ENCODE measurements around the gene RAPGEF5. TPM values are rescaled to one million over a fixed set of nuclear protein-coding genes. Genes with fewer than 3 reads are reported as not detected.

RAPGEF5 gene
- total RNA-seq, 1 donor from 2014 or later: 0.70 TPM

DNA sequence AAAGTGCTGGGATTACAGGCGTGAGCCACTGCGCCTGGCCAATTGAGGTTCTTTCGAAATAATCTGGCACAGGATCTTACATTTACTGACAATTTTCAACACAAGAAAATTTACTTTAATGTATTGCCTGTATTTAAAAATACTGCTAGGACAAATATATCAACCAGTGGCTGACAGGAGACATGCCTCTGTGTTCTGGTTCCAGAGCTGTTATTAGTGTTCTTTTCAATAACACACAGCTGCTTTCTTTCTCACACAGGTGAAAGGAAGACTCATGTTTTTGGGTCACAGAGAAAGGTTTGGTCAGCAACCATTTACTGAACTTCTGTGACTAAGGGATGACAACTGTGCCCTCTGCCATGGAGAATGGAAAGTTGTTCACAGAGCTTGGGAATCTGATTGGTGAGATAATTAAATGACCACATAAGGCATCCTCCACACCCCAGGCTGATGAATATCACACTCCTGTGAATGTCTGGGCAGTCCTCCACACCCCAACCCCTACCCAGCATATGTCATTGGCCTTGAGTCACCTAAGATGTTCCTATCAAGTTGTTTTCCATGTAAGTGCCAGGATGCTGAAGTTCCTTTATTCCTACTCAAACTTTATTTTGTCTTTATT is 180.1 kb downstream of the RAPGEF5 start:
- no peaks in the 10 kb centered on the region for H3K9me3 Mint-ChIP-seq
- no peak overlapping the region for H3K4me3 Mint-ChIP-seq
- peaks cover 25% of the 10 kb centered on the region for H3K4me1 Mint-ChIP-seq (ENCODE audit: low read depth)
- no peaks in the 10 kb centered on the region for H3K36me3 Mint-ChIP-seq (ENCODE audit: low read depth)
- peaks cover 3% of the 10 kb centered on the region for H3K27me3 Mint-ChIP-seq (ENCODE audit: insufficient read depth)
- intact Hi-C loops (cut with micrococcal nuclease): no loop called here
- no peak overlapping the region for H3K27ac Mint-ChIP-seq
- no peak for DNase-seq (ENCODE audit: low spot score)

DNA sequence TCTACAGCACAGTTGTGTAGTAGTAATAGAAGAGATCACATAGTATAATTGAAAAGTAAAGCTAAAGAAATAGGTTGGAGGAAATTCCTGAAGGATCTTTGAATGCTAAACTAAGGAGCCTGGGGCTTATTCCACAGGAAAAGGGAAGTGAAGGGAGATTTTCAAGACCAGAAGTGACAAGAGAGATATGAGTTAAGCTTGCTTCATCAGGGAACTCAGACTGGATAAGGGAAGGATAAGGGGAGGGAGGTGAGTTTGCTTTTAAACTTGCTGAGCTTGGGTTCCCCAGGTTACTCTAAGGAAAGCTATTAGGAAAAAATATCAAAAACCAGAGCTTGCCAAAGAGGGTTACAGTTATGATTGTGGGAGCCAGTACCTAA is 182.4 kb downstream of the RAPGEF5 start:
- peak overlapping the region; percentile 24 for H3K4me3 Mint-ChIP-seq

DNA sequence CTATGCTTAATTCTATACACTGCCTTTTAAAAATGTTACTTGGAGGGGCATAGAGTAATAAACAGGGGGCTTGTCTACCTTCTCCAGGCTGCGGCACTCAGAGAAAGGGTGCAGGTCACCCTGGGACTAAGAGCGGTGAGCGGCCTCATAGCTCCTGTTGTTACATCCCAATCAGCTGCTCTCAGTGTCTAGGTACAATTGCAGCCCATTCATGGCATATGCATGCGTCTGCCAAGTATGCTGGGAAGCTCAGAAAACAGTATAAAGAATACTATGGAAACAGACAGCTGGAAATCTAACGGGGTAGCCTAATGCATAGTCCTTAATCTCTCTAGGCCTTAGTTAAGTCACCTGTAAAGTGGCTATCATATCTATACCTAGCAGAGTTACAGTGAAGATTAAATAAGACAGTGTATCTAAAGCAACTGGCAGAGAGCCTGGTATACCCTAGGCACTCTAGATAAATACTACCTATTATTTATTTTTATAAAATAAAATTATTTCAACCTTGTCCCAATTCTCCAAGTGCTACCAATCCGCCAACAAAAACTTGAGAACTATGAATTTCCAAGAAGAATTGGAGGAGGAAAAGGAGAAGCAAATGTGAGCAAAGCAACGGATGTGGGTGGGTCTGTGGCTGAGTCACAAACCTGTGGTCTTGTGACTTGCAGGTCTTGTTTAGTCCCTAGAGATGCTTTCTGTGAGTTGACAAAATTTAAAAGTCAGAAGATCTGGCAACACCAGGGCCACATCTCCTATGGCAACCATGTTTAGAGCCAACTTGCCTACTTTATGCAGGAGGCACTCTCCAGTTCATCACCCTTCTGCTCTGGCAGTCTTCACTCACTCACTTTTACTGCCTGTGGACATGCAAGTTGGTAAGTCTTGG is 183.0 kb downstream of the RAPGEF5 start:
- H3K4me3 Mint-ChIP-seq: peak overlapping the region; percentile 24
- H3K9me3 Mint-ChIP-seq: no peaks in the 10 kb centered on the region
- intact Hi-C loops (cut with micrococcal nuclease): no loop called here
- H3K4me1 Mint-ChIP-seq (ENCODE audit: low read depth): peaks cover 20% of the 10 kb centered on the region
- H3K27ac Mint-ChIP-seq: peak overlapping the region; percentile 57
- no peaks in the 10 kb centered on the region for H3K36me3 Mint-ChIP-seq (ENCODE audit: low read depth)
- peak; percentile 45 for DNase-seq (ENCODE audit: low spot score)
- H3K27me3 Mint-ChIP-seq (ENCODE audit: insufficient read depth): no peaks in the 10 kb centered on the region

More for the DNA sequence above, 182.4 kb downstream of the RAPGEF5 start:
- Mint-ChIP-seq H3K9me3 (no peaks in the 10 kb centered on the region), H3K27ac (peak overlapping the region; percentile 57), H3K4me1 (ENCODE audit: low read depth) (peaks cover 20% of the 10 kb centered on the region), H3K36me3 (ENCODE audit: low read depth) (no peaks in the 10 kb centered on the region), H3K27me3 (ENCODE audit: insufficient read depth) (peaks cover 3% of the 10 kb centered on the region)
- no peak for DNase-seq (ENCODE audit: low spot score)
- intact Hi-C loops (cut with micrococcal nuclease): no loop called here

DNA sequence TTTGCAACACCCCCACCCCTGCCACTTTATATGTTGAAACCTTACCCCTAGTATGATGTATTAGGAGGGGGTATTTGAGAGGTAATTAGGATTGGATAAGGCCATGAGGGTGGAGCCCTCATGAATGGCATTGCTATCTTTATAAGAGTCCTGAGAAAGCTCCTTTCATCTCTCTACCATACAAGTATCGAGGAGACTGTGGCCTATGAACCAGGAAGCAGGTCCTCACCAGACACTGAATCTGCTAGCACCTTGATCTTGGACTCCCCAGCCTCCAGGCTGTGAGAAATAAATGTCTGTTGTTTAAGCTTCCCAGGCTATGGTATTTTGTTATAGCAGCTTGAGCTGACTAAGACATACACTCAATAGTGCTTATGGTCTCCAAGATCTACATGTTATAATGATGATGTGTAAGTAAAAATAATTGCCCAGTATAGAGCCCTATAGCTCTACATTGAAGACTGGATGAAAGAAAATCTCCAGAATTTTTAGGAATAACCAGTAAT is 188.8 kb downstream of the RAPGEF5 start:
- Mint-ChIP-seq H3K36me3 (ENCODE audit: low read depth) (no peaks in the 10 kb centered on the region), H3K4me1 (ENCODE audit: low read depth) (peaks cover 3% of the 10 kb centered on the region), H3K4me3 (no peak overlapping the region), H3K27me3 (ENCODE audit: insufficient read depth) (no peaks in the 10 kb centered on the region), H3K9me3 (no peaks in the 10 kb centered on the region), H3K27ac (no peak overlapping the region)
- no peak for DNase-seq (ENCODE audit: low spot score)
- intact Hi-C loops (cut with micrococcal nuclease): loop anchor here (10.0 kb wide), 1 partner anchor 303 kb away; no protein-coding TSS in a partner anchor

DNA sequence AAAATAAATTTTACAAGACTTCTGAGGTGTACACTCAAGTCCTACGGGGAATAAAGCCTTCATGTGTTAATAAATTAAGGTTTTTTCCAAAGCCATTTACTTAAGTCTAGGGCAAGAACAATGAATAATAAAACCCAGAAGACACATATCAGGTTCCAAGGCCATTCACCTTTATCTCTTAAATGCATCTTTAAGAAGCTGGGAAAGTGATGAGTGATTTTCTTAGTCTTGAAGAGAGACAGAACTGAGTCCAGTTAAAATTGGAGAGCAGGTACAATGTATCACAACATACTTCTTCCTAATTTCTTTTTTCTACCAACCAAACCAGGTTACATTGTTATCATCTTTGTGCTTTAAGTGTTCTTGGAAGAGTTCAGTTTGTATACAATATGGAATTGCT is 189.5 kb downstream of the RAPGEF5 start:
- Mint-ChIP-seq H3K27ac (no peak overlapping the region), H3K4me1 (ENCODE audit: low read depth) (no peaks in the 10 kb centered on the region), H3K36me3 (ENCODE audit: low read depth) (no peaks in the 10 kb centered on the region), H3K27me3 (ENCODE audit: insufficient read depth) (peaks cover 1% of the 10 kb centered on the region), H3K4me3 (no peak overlapping the region), H3K9me3 (no peaks in the 10 kb centered on the region)
- no peak for DNase-seq (ENCODE audit: low spot score)
- intact Hi-C loops (cut with micrococcal nuclease): loop anchor here (10.0 kb wide), 1 partner anchor 303 kb away; no protein-coding TSS in a partner anchor

DNA sequence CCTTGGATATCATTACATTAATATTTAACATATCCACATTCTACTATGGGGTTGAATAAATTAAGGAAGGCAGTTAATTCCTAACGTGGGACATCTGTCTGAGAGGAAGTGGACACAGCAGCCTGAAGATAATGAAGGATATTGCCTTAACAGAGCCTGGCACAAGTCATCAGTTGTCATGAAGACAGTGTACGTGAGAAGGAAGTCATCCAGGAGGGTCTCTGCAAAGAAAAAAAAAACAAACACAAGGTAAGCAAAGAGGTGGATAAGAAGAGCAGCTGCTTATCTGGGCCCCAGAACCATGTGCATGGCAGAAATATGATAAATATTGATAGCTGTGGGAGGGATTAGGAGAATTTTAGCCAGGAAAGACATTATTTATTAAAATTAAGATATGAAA is 190.0 kb downstream of the RAPGEF5 start:
- Mint-ChIP-seq H3K36me3 (ENCODE audit: low read depth) (no peaks in the 10 kb centered on the region), H3K4me3 (no peak overlapping the region), H3K4me1 (ENCODE audit: low read depth) (no peaks in the 10 kb centered on the region), H3K9me3 (no peaks in the 10 kb centered on the region), H3K27ac (no peak overlapping the region), H3K27me3 (ENCODE audit: insufficient read depth) (peaks cover 3% of the 10 kb centered on the region)
- intact Hi-C loops (cut with micrococcal nuclease): loop anchor here (10.0 kb wide), 1 partner anchor 302 kb away; no protein-coding TSS in a partner anchor
- DNase-seq (ENCODE audit: low spot score): no peak

DNA sequence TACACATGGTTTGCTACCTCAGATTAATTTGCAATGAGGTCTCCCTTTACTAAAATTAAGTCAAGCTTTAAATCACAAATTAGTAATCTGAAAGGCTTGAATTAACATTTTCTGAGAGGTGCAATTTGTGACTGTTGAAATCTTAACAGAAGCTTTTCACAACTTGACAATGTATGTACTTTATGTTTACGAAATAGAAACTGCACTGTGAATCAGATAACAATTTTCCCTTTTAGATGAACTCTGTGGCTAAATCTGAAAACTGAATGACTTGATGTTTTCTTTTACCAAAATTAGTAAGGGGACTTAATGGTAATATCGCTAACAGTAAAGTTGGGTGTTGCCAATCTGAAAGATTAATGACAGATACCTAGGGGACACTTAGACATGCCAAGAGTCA is 197.6 kb downstream of the RAPGEF5 start:
- intact Hi-C loops (cut with micrococcal nuclease): no loop called here

DNA sequence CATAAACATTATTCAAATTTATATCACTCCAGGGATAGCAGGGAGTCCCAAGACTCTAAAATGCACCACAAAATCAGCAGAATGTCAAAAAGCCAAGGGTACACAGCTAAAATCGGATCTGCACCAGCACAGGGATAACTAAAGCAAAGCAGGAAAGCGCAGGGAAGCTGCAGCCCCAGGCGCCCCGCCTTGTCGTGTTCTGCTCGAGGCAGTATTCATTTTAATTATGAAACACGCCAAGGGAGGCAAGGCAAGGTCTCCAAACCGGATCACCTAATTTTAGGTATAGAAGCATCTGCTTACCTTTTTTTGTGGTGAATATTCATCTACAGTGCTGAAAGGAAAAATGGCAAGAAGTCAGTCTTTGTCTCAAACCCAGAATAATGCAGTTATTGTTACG is 199.4 kb downstream of the RAPGEF5 start:
- no peak overlapping the region for H3K4me3 Mint-ChIP-seq
- H3K27ac Mint-ChIP-seq: no peak overlapping the region
- peaks cover 6% of the 10 kb centered on the region for H3K4me1 Mint-ChIP-seq (ENCODE audit: low read depth)
- H3K9me3 Mint-ChIP-seq: no peaks in the 10 kb centered on the region
- DNase-seq (ENCODE audit: low spot score): no peak
- peaks cover 12% of the 10 kb centered on the region for H3K27me3 Mint-ChIP-seq (ENCODE audit: insufficient read depth)
- intact Hi-C loops (cut with micrococcal nuclease): no loop called here
- no peaks in the 10 kb centered on the region for H3K36me3 Mint-ChIP-seq (ENCODE audit: low read depth)

More for the DNA sequence above, 197.6 kb downstream of the RAPGEF5 start:
- no peaks in the 10 kb centered on the region for H3K36me3 Mint-ChIP-seq (ENCODE audit: low read depth)
- no peak for DNase-seq (ENCODE audit: low spot score)
- no peak overlapping the region for H3K4me3 Mint-ChIP-seq
- H3K27ac Mint-ChIP-seq: no peak overlapping the region
- peaks cover 9% of the 10 kb centered on the region for H3K27me3 Mint-ChIP-seq (ENCODE audit: insufficient read depth)
- H3K9me3 Mint-ChIP-seq: no peaks in the 10 kb centered on the region
- H3K4me1 Mint-ChIP-seq (ENCODE audit: low read depth): peaks cover 2% of the 10 kb centered on the region

DNA sequence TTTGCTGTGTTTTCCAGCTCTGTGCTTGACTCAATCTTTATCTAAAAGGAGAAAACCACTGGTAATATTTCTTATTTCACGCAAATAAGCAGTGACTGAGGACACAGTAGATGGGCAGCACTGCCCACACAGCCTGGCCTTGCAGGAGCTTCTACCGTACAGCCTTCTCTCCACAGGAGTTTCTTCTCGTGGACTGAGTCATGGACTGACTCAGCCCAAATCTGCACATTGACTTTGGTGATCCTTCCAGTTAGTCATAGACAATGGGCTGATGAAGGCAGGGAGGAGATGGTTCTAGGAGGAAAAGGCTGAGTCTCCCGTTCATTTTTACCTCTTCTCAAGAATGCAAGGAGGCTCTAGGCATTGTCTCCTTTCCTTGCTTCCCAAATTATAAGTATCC is 200.7 kb downstream of the RAPGEF5 start:
- intact Hi-C loops (cut with micrococcal nuclease): no loop called here
- Mint-ChIP-seq H3K9me3 (no peaks in the 10 kb centered on the region), H3K27ac (no peak overlapping the region), H3K36me3 (ENCODE audit: low read depth) (no peaks in the 10 kb centered on the region), H3K4me3 (no peak overlapping the region), H3K27me3 (ENCODE audit: insufficient read depth) (peaks cover 9% of the 10 kb centered on the region), H3K4me1 (ENCODE audit: low read depth) (peaks cover 6% of the 10 kb centered on the region)
- DNase-seq (ENCODE audit: low spot score): no peak

DNA sequence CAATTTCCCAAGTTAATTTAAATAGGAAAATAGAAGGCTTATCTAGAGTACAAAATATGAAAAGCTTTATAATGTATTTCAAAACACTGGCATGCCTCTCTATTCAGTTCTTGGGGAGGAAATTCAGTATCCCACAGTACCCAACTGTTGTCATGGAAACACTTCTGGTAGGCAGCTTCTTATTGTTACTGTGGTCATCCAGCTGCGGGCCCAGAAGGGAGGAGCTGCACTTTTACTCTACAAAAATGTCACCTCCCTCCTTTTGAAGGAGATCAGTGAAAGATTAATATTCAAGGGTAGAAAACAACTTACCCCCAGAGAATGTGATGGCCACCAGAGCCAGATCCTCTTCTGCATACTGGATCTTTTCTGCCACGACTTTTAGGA is 202.8 kb downstream of the RAPGEF5 start:
- DNase-seq (ENCODE audit: low spot score): no peak
- Mint-ChIP-seq H3K9me3 (no peaks in the 10 kb centered on the region), H3K27me3 (ENCODE audit: insufficient read depth) (peaks cover 9% of the 10 kb centered on the region), H3K36me3 (ENCODE audit: low read depth) (no peaks in the 10 kb centered on the region), H3K4me3 (no peak overlapping the region), H3K27ac (no peak overlapping the region), H3K4me1 (ENCODE audit: low read depth) (peaks cover 6% of the 10 kb centered on the region)
- intact Hi-C loops (cut with micrococcal nuclease): no loop called here

DNA sequence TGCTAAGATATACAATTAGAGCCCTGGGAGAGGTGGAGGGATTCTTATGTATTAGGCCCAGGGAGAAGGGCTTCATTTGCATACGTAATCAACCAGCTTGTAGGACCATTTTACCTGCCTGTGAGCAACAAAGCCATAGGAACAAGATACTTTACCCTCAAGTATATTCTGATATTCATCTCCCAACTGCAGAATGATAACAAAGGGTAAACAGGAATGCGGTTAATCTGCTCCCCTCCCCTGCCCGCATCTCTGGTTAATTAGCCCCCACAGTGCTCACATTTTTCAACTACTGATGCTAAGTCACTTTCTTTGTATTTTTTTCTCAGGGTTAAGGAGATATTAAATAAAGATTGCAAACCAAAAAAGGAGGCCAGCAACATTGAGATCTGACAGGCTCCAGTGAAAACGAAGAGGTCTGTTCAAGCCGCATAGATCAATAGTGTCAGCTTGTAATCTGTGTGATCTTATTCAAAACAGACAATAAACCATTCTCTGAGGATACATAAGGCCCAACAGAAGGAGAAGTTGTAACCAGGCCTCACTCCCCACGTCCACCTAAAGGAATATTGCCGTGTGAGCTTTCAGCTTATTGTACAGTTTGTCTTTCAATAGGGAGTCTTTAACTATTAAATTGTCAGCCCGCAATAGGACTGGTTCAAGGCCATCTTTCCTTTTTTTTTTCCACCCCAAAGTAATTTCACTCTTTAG is 203.4 kb downstream of the RAPGEF5 start:
- no peak overlapping the region for H3K4me3 Mint-ChIP-seq
- H3K4me1 Mint-ChIP-seq (ENCODE audit: low read depth): peaks cover 6% of the 10 kb centered on the region
- no peaks in the 10 kb centered on the region for H3K9me3 Mint-ChIP-seq
- no peaks in the 10 kb centered on the region for H3K36me3 Mint-ChIP-seq (ENCODE audit: low read depth)
- intact Hi-C loops (cut with micrococcal nuclease): no loop called here
- peaks cover 9% of the 10 kb centered on the region for H3K27me3 Mint-ChIP-seq (ENCODE audit: insufficient read depth)
- H3K27ac Mint-ChIP-seq: no peak overlapping the region
- no peak for DNase-seq (ENCODE audit: low spot score)

DNA sequence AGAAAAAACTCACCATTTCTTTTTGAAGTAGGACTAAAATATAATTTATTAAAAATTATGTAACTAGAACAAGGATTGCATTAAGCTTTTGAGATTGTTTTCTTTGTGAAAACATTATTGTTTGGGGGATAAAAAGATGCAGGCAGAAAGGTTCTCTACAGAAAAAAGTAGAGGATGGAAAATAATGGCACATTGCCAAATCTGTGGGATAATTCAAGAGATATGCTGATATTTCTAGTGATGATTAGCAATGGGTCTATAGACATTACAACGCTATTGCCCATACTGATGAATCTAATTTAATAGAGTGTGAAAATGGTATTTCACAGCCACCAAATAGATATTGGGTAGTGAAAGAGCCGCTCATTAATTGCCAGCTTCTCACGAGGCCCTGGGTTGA is 204.3 kb downstream of the RAPGEF5 start:
- Mint-ChIP-seq H3K27ac (no peak overlapping the region), H3K27me3 (ENCODE audit: insufficient read depth) (peaks cover 6% of the 10 kb centered on the region), H3K36me3 (ENCODE audit: low read depth) (no peaks in the 10 kb centered on the region), H3K4me1 (ENCODE audit: low read depth) (peaks cover 6% of the 10 kb centered on the region), H3K4me3 (no peak overlapping the region), H3K9me3 (no peaks in the 10 kb centered on the region)
- no peak for DNase-seq (ENCODE audit: low spot score)
- intact Hi-C loops (cut with micrococcal nuclease): no loop called here

DNA sequence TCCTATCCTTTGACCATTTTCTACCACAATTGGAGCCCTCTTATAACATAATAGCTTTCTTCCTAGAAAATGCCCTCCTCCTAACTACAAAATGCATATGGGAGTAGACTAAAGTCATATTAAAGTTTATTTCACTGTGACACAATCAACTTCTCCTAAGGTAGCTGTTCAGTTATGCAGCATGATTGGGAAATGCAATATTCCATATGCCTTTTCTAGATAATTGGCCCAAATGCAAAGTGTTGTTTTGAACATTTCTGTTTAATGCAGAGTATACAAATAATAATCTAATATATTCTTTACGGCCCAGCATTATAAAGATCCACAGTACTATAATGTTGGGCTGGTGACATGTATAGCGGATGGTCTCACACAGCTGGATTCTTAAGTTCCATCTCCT is 205.1 kb downstream of the RAPGEF5 start:
- intact Hi-C loops (cut with micrococcal nuclease): no loop called here
- H3K27ac Mint-ChIP-seq: no peak overlapping the region

More for the DNA sequence above, 205.1 kb downstream of the RAPGEF5 start:
- H3K27me3 Mint-ChIP-seq (ENCODE audit: insufficient read depth): peaks cover 6% of the 10 kb centered on the region
- H3K4me3 Mint-ChIP-seq: no peak overlapping the region
- no peaks in the 10 kb centered on the region for H3K36me3 Mint-ChIP-seq (ENCODE audit: low read depth)
- peaks cover 11% of the 10 kb centered on the region for H3K4me1 Mint-ChIP-seq (ENCODE audit: low read depth)
- no peak for DNase-seq (ENCODE audit: low spot score)
- no peaks in the 10 kb centered on the region for H3K9me3 Mint-ChIP-seq
